Measurements from ENCODE around the gene SOX9.

The SOX9 gene

DNA sequence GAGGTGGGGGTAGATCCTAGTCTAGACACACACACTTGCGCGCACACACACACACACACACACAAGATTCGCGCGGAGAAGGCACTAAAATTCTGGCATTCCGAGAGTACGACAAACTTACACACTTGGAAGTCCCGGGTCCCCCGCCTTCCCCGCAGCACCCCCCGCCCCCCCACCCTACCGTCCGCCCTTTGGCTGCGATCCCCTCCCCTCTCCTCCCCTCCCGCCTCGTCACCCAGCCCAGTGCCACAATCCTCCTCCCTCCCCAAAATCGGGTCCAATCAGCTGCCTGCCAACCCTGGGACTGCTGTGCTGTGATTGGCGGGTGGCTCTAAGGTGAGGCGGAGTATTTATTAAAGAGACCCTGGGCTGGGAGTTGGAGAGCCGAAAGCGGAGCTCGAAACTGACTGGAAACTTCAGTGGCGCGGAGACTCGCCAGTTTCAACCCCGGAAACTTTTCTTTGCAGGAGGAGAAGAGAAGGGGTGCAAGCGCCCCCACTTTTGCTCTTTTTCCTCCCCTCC is at the start of gene SOX9:
Gene SOX9, plus strand, starts transcription at position 379 of the 522 bp plus-strand sequence. CDS start 372 bp downstream, outside the sequence.
- DNase-seq (ENCODE audit: low read depth), result no peak

DNA sequence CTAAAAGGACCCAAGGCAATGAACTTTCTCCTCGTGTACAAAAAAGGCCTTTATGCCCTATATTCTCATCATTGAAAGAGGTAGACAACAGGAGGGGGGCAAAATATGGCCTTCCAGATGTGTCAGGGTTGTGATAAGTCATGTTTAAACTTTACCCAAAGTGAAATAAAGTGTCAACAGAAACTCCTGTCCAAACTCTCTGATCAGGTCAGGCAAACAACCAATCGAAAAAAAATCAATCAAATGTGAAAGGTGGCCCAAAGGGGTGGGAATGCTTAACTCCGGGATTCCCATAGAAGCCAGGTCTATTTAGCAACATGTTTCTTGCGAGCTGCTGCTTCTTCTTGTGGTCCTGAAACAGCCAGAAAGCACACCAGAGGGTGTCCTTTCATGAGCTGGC is 49.5 kb upstream of the SOX9 start:
- no peak for DNase-seq (ENCODE audit: low read depth)

DNA sequence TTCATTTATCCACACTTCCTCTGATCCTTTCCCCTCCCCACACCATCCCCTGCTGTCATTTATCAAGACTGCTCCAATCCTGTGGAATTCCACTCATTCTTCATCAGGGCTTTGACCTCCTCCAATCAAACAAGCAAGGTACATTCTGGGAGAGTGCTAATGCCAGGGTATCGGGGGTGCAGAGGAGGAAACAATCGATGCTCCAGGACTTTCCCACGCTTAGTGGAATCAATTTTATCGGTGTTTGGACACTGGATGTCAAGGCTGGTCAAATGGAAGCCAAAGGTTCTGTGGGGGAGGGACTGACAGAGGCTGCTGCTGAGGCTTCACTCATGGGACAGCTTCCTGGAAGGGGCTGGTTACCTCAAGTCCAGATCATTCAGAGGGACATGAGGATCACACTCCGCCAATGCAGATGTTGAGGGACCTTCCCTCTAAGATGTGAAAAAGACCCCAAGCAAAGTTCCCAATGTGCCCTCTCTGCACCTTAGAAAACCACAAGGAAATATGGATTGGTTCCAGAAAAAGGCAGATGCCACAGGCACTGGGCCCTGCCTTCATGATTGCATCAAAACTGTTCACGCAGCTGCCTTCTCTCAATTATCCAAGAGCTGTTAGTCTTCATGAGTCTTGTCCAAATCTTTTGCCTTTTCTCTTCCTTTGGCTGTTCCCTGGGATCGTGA is 44.7 kb upstream of the SOX9 start:
- DNase-seq (ENCODE audit: low read depth), result no peak

DNA sequence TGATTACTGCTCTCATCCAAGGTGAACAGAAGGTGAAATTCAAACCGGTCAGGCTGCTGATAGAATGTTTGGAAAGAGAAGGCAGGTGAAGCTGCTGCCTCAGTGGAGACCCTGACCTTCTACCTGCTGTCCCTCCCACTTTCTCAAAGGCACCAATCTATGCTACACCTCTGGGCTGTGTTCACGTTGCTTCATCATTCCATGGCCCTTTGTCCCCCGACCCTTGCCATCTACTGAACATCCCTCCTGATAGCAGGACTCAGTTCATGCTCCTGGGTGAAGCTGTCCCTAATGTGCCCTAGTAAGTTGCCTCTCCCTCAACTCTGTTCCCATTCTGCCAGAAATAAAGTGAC is 44.2 kb upstream of the SOX9 start:
- DNase-seq (ENCODE audit: low read depth), result no peak

DNA sequence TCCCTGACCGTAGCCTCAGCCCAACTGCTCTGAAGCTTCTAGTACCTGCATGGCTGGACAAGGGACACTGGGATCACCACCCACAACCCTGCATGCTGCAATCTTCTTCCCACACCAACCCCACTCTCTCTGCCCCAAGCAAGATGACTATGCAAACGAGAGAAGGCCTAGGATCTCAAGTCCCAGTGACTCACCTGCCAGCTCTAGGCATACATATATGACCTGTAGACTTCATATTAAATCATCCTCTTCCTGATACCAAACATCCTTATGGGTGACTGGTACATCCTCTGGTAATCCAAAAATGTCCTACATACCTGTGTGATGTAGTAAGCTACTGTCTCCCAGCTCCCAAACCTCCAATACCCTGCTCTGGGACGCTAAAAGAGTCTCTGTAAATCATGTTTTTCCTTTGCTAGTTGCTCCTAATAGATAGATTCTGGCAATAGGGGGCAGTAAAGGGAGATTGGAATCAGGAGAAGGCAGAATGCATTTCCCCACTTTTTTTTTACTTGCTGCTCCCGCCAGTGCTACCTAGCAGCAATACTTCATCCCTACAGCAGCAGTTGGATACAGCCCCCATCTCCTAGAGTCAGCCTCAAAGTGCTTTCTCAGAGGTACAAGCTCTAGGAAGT is 43.4 kb upstream of the SOX9 start:
- DNase-seq (ENCODE audit: low read depth), result no peak

GRCh38 chr17:72079700-72080099 is 41.1 kb upstream of the SOX9 start:
- DNase-seq (ENCODE audit: low read depth), result no peak

- DNase-seq (ENCODE audit: low read depth), result no peak
Measured at GRCh38 chr17:72087876-72088275, 32.9 kb upstream of the SOX9 start.

GRCh38 chr17:72089453-72089987 is 31.3 kb upstream of the SOX9 start:
- DNase-seq (ENCODE audit: low read depth), result no peak

DNA sequence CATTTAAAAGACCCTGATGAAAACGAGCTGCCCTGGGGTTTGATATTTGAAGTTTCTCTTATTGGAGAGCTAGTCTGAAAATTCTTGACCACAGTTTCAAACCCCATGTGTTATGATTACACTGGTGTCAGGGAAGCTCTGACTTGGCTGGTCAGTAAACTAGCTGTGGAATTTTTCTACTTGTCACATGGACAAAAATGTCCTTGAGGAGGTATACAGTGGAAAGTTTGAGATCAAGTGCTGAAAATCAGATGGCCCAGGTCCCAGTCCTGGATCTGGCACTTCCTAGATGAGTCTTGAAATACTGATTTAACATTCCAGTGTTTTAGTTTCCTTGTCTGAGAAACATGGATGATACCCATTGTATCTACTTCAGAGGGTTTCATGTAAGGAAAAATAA is 30.7 kb upstream of the SOX9 start:
- DNase-seq (ENCODE audit: low read depth), result no peak

- DNase-seq (ENCODE audit: low read depth), result no peak
Measured at GRCh38 chr17:72092710-72093322, 28.0 kb upstream of the SOX9 start.

DNA sequence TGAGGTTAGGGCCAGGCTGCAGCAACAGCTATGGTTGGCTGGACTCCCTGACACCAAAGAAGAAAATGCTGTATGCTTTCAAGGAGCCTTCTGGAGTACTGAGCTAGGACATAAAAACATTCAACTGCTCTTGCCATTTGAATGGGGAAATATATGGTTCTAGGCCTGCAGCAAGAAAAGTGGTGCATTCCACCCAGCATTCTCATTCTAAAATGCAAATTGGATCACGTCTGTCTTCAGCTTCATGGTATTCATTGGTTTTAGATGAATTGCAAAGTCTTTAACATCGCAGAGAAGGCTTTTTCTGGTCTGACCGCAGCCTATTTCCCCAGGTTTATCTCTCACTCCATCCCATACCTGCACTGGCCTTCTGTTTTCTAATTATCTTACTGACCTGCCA is 27.1 kb upstream of the SOX9 start:
- no peak for DNase-seq (ENCODE audit: low read depth)

- no peak for DNase-seq (ENCODE audit: low read depth)
Measured at GRCh38 chr17:72095316-72095715, 25.5 kb upstream of the SOX9 start.

GRCh38 chr17:72097144-72097543 is 23.7 kb upstream of the SOX9 start:
- DNase-seq (ENCODE audit: low read depth), result no peak

DNA sequence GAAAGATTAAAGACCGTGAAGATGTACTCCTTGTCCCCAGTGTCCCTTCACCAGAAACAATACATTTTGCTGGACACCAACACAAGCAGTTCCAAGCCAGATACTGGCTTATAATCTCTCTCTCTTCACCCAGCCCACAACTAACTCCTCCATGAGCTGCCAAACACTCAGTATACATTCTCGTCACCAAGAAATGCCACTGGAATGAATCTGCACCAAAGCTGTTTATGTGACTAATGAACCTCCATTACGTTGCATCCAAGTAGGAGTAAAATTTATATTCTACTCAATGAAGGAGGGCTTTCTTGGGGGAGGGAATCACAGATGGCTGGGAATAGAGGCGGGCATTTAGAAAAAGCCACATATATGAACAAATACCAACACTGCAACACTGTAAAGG is 20.9 kb upstream of the SOX9 start:
- no peak for DNase-seq (ENCODE audit: low read depth)

DNA sequence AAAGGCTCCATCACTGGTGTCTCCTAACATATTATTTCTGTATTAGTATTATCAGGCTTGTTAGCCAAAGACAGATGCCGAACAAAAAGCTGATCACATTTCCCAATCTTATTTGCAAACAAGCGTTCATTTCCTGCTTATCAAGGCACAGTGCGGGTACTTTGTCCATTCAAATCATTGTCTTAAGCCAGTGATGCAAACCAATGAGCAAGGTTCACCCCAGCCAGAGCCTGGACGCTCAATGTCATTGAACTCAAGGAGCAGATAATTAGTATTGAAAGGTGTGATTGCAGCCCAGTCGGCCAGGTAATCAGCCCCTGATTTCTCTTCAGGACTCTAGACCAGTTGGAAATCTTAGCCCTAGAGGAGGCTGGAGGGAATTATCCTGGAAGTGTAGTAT is 20.4 kb upstream of the SOX9 start:
- DNase-seq (ENCODE audit: low read depth), result no peak

- no peak for DNase-seq (ENCODE audit: low read depth)
Measured at GRCh38 chr17:72101526-72101925, 19.3 kb upstream of the SOX9 start.

- no peak for DNase-seq (ENCODE audit: low read depth)
Measured at GRCh38 chr17:72102366-72102765, 18.5 kb upstream of the SOX9 start.

DNA sequence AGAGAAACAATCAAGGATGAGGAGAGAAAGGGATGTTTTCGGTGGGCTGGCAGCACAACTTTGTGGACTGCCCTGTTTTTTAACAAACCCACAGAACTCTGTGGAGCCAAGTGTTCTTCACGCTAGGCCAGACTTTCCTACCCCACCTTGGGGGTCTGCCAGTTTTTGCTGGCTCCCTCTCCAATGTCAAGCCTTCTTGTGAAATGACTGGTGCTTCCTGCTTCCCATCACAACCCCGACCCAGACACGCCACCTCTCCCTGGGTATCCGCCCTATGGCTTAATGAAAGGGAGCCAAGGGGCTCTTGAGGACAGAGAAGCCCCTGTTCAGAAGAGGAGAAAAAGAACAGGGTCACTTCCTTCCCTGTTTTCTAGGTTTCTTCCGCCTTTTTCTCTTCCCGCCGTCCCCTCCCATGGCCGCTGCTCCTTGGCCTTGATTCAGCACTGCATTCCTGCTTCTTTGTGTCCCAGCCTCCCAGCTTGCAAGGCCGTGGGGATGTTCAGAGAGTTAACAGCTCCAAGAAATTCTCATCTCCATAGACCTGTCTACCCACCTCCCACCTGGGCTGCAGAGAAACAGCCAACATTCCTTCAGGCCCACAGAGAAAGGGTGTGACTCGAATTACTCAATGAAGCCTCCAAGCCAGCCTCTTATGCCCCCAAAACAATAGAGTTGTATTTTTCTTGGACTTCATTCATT is 16.5 kb upstream of the SOX9 start:
- DNase-seq (ENCODE audit: low read depth), result no peak

- DNase-seq (ENCODE audit: low read depth), result no peak
Measured at GRCh38 chr17:72104863-72105234, 16.0 kb upstream of the SOX9 start.

DNA sequence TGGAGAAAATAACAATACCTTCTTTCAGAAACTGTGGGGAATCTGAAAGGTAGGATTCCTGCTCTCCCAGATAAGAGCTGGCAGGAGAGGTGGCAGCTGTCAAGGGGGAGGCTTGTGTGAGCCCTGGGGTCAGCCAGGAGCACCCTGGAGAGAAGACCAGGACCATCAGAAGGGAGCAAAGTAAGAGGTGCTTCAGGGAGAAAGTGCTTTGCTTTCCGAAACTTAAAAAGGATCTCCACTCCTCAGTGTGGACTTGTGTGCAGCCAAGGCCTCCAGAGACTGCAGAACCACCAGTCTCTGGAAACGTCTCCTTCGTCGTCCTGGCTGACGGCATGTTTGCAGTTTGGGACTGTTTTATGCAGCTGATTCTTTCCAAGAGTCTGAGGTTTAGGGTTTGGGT is 13.7 kb upstream of the SOX9 start:
- no peak for DNase-seq (ENCODE audit: low read depth)

DNA sequence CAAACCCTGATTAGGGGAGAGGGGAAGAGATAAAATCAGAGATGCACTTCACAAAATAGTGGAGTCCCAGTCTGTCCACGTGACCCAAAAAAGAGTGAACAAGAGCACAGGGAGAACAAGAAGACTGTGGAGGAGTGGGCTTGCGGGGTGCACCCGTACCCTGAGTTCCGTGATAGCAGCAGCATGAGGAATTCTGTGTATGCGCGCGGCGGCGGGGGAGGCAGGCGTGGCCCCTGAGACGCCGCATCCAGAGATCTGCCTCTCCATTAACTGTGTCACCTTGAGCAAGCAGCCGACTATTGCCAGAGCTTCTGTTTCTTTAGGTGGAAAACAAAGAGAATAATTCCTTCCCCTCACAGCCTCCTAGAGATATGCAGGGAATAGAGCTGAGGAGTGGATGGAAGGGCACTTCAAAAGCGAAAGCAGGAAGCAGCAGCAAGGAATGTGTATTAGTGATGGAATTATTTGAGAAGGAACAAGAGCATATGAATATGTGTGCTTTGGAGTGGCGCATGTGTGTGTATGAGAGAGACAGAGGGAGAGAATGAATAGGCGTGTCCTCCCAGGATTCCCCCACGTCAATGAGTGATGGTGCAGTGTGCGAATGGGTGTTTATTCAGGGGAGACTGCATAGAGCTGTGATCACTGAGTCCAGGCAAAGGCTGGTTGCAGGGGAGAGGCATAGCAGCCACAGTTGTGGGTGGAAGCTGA is 10.4 kb upstream of the SOX9 start:
- DNase-seq (ENCODE audit: low read depth), result no peak

DNA sequence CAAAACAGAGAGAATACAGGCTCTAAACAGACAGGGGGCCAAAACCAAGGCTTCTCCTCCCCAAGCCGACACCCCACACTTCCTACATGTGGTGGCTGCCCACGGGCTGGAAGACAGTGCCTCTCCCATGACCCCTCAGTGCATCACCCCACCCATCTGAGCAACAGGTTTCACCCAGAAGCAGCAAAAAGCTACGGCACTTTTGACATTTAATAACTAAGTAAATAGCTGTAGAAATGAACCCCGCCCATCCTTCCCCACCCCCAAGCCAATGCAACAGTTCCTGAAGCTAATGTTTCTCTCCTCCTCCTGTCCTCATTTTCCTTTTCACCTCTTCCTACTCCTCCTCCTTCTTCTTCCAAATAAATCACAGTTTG is 9.9 kb upstream of the SOX9 start:
- DNase-seq (ENCODE audit: low read depth), result no peak

Data from activated T-cell treated with anti-CD3 and anti-CD28 coated beads for 1 hour (primary cell).